NB4 (cell line): ENCODE data around the gene PDE9A.

Experiments used
- DNase-seq: peaks from one replicate; pipeline ENCODE4 v3.0.0; 2010; ENCODE audit warnings: low read depth
- H3K4me3 ChIP-seq: one replicate; pipeline ENCODE4 v1.5.1; 2011; ENCODE audit warnings: mild to moderate bottlenecking, low read depth, low read length, moderate library complexity
- CTCF ChIP-seq: IDR thresholded peaks from one replicate; pipeline ENCODE4 v1.5.1; 2012; ENCODE audit warnings: low read depth, low read length
- MAX ChIP-seq: IDR thresholded peaks from 2 replicates; pipeline ENCODE4 v1.6.1; 2011; ENCODE audit warnings: low read depth, low read length
- MYC ChIP-seq: IDR thresholded peaks from 2 replicates; pipeline ENCODE4 v1.6.1; 2011; ENCODE audit warnings: low read depth, low read length
- POLR2A ChIP-seq: IDR thresholded peaks from 2 replicates; pipeline ENCODE4 v1.6.1; 2011; ENCODE audit warnings: mild to moderate bottlenecking; ENCODE audit not compliant: insufficient read length; ENCODE audit errors: extremely low read depth

The PDE9A gene

GRCh38 chr21:42819861-42820615, 166.6 kb downstream of the PDE9A start:
- no peak for TF ChIP-seq MYC
- no peak for TF ChIP-seq MAX
- TF ChIP-seq CTCF = no peak
- no peak for TF ChIP-seq POLR2A
- DNase-seq = no peak

GRCh38 chr21:42820616-42821465, 167.4 kb downstream of the PDE9A start:
- no peak overlapping the region for H3K4me3 ChIP-seq
- no peak for DNase-seq
- TF ChIP-seq POLR2A = no peak
- TF ChIP-seq MAX = no peak
- TF ChIP-seq CTCF = no peak
- TF ChIP-seq MYC = no peak

More at GRCh38 chr21:42819861-42820615, 166.6 kb downstream of the PDE9A start:
- H3K4me3 ChIP-seq = no peak overlapping the region
